ENCODE data around the gene MST1. TPM values are rescaled to one million over a fixed set of nuclear protein-coding genes. Genes with fewer than 3 reads are reported as not detected.

MST1 gene
- total RNA-seq, 1 experiment from 2014 or later: 19.8 TPM

- Histone ChIP-seq H3K9me2 (replicated peaks; ENCODE audit: insufficient read depth, low read length) (no peaks in the 10 kb centered on the region), H3K4me2 (ENCODE audit: low read depth, low read length, poor library complexity, severe bottlenecking) (peak overlapping the region; percentile 29), H3K4me1 (ENCODE audit: low read length) (peaks cover 21% of the 10 kb centered on the region), H3K27me3 (ENCODE audit: low read length) (no peaks in the 10 kb centered on the region), H4K20me1 (ENCODE audit: insufficient read depth, low read depth, low read length) (peaks cover 17% of the 10 kb centered on the region), H3K4me3 (ENCODE audit: low read length) (no peak overlapping the region), H2AFZ (ENCODE audit: low read length) (no peak overlapping the region), H3K9me3 (ENCODE audit: low read length) (no peaks in the 10 kb centered on the region), H3K27ac (ENCODE audit: low read length) (no peak overlapping the region), H3K79me2 (ENCODE audit: low read length) (peaks cover 27% of the 10 kb centered on the region), H3K36me3 (ENCODE audit: insufficient read depth, low read length) (peaks cover 9% of the 10 kb centered on the region; the same call in 1 of the 2 replicates), H3K9ac (ENCODE audit: low read length) (peak overlapping the region; percentile 16; the same call in 1 of the 2 replicates)
- DNase-seq: peak; percentile 92
These were observed 17.7 kb downstream of the MST1 start for GRCh38 chr3:49671291-49672288.

GRCh38 chr3:49670940-49671290 is 18.4 kb downstream of the MST1 start:
- Histone ChIP-seq H3K79me2 (ENCODE audit: low read length) (peaks cover 21% of the 10 kb centered on the region), H3K4me2 (ENCODE audit: low read depth, low read length, poor library complexity, severe bottlenecking) (no peak overlapping the region), H3K4me1 (ENCODE audit: low read length) (peaks cover 21% of the 10 kb centered on the region), H3K4me3 (ENCODE audit: low read length) (no peak overlapping the region), H3K9ac (ENCODE audit: low read length) (no peak overlapping the region), H3K36me3 (ENCODE audit: insufficient read depth, low read length) (peaks cover 3% of the 10 kb centered on the region; the same call in 1 of the 2 replicates), H3K9me2 (replicated peaks; ENCODE audit: insufficient read depth, low read length) (no peaks in the 10 kb centered on the region), H2AFZ (ENCODE audit: low read length) (no peak overlapping the region), H4K20me1 (ENCODE audit: insufficient read depth, low read depth, low read length) (peaks cover 12% of the 10 kb centered on the region), H3K27ac (ENCODE audit: low read length) (no peak overlapping the region), H3K9me3 (ENCODE audit: low read length) (no peaks in the 10 kb centered on the region), H3K27me3 (ENCODE audit: low read length) (no peaks in the 10 kb centered on the region)
- no peak for DNase-seq

- H4K20me1 ChIP-seq (ENCODE audit: insufficient read depth, low read depth, low read length): no peaks in the 10 kb centered on the region; the same call in 1 of the 2 replicates
- H3K4me1 ChIP-seq (ENCODE audit: low read length): peaks cover 10% of the 10 kb centered on the region
- H3K27ac ChIP-seq (ENCODE audit: low read length): no peak overlapping the region
- H3K36me3 ChIP-seq (ENCODE audit: insufficient read depth, low read length): no peaks in the 10 kb centered on the region
- H3K9me2 ChIP-seq (replicated peaks; ENCODE audit: insufficient read depth, low read length): no peaks in the 10 kb centered on the region
- no peak overlapping the region for H3K4me2 ChIP-seq (ENCODE audit: low read depth, low read length, poor library complexity, severe bottlenecking)
- no peaks in the 10 kb centered on the region for H3K27me3 ChIP-seq (ENCODE audit: low read length)
- peaks cover 5% of the 10 kb centered on the region for H3K79me2 ChIP-seq (ENCODE audit: low read length)
- no peak overlapping the region for H3K4me3 ChIP-seq (ENCODE audit: low read length)
- no peak overlapping the region for H2AFZ ChIP-seq (ENCODE audit: low read length)
- DNase-seq: peak; percentile 51
- no peaks in the 10 kb centered on the region for H3K9me3 ChIP-seq (ENCODE audit: low read length)
- H3K9ac ChIP-seq (ENCODE audit: low read length): no peak overlapping the region
These were observed 19.9 kb downstream of the MST1 start for GRCh38 chr3:49669352-49669751.

GRCh38 chr3:49668861-49669260 is 20.4 kb downstream of the MST1 start:
- Histone ChIP-seq H3K4me1 (ENCODE audit: low read length) (peaks cover 10% of the 10 kb centered on the region), H3K9ac (ENCODE audit: low read length) (no peak overlapping the region), H3K36me3 (ENCODE audit: insufficient read depth, low read length) (no peaks in the 10 kb centered on the region), H3K79me2 (ENCODE audit: low read length) (peaks cover 5% of the 10 kb centered on the region), H2AFZ (ENCODE audit: low read length) (no peak overlapping the region), H3K4me2 (ENCODE audit: low read depth, low read length, poor library complexity, severe bottlenecking) (no peak overlapping the region), H3K9me2 (replicated peaks; ENCODE audit: insufficient read depth, low read length) (no peaks in the 10 kb centered on the region), H3K27me3 (ENCODE audit: low read length) (no peaks in the 10 kb centered on the region), H3K27ac (ENCODE audit: low read length) (no peak overlapping the region), H4K20me1 (ENCODE audit: insufficient read depth, low read depth, low read length) (no peaks in the 10 kb centered on the region; the same call in 1 of the 2 replicates), H3K9me3 (ENCODE audit: low read length) (no peaks in the 10 kb centered on the region), H3K4me3 (ENCODE audit: low read length) (no peak overlapping the region)
- no peak for DNase-seq

GRCh38 chr3:49668414-49668797 is 20.9 kb downstream of the MST1 start:
- no peak overlapping the region for H3K27ac ChIP-seq (ENCODE audit: low read length)
- H3K4me3 ChIP-seq (ENCODE audit: low read length): no peak overlapping the region
- no peaks in the 10 kb centered on the region for H3K36me3 ChIP-seq (ENCODE audit: insufficient read depth, low read length)
- H3K79me2 ChIP-seq (ENCODE audit: low read length): peaks cover 4% of the 10 kb centered on the region
- peaks cover 10% of the 10 kb centered on the region for H3K4me1 ChIP-seq (ENCODE audit: low read length)
- H4K20me1 ChIP-seq (ENCODE audit: insufficient read depth, low read depth, low read length): no peaks in the 10 kb centered on the region; the same call in 1 of the 2 replicates
- peak; percentile 62 for DNase-seq
- no peaks in the 10 kb centered on the region for H3K9me2 ChIP-seq (replicated peaks; ENCODE audit: insufficient read depth, low read length)
- H3K9ac ChIP-seq (ENCODE audit: low read length): no peak overlapping the region
- no peaks in the 10 kb centered on the region for H3K9me3 ChIP-seq (ENCODE audit: low read length)
- no peak overlapping the region for H3K4me2 ChIP-seq (ENCODE audit: low read depth, low read length, poor library complexity, severe bottlenecking)
- no peak overlapping the region for H2AFZ ChIP-seq (ENCODE audit: low read length)
- no peaks in the 10 kb centered on the region for H3K27me3 ChIP-seq (ENCODE audit: low read length)

GRCh38 chr3:49667701-49668413 is 21.4 kb downstream of the MST1 start:
- Histone ChIP-seq H2AFZ (ENCODE audit: low read length) (no peak overlapping the region), H3K36me3 (ENCODE audit: insufficient read depth, low read length) (no peaks in the 10 kb centered on the region), H3K4me1 (ENCODE audit: low read length) (peaks cover 7% of the 10 kb centered on the region), H4K20me1 (ENCODE audit: insufficient read depth, low read depth, low read length) (no peaks in the 10 kb centered on the region; the same call in 1 of the 2 replicates), H3K9me2 (replicated peaks; ENCODE audit: insufficient read depth, low read length) (no peaks in the 10 kb centered on the region), H3K4me2 (ENCODE audit: low read depth, low read length, poor library complexity, severe bottlenecking) (no peak overlapping the region), H3K27ac (ENCODE audit: low read length) (no peak overlapping the region), H3K9me3 (ENCODE audit: low read length) (no peaks in the 10 kb centered on the region), H3K79me2 (ENCODE audit: low read length) (no peaks in the 10 kb centered on the region), H3K4me3 (ENCODE audit: low read length) (no peak overlapping the region), H3K9ac (ENCODE audit: low read length) (no peak overlapping the region), H3K27me3 (ENCODE audit: low read length) (no peaks in the 10 kb centered on the region)
- DNase-seq: no peak

- Histone ChIP-seq H3K27me3 (ENCODE audit: low read length) (no peaks in the 10 kb centered on the region), H3K4me3 (ENCODE audit: low read length) (no peak overlapping the region), H4K20me1 (ENCODE audit: insufficient read depth, low read depth, low read length) (no peaks in the 10 kb centered on the region; the same call in 1 of the 2 replicates), H3K4me1 (ENCODE audit: low read length) (no peaks in the 10 kb centered on the region), H3K9me2 (replicated peaks; ENCODE audit: insufficient read depth, low read length) (no peaks in the 10 kb centered on the region), H2AFZ (ENCODE audit: low read length) (no peak overlapping the region), H3K79me2 (ENCODE audit: low read length) (no peaks in the 10 kb centered on the region), H3K4me2 (ENCODE audit: low read depth, low read length, poor library complexity, severe bottlenecking) (no peak overlapping the region), H3K9ac (ENCODE audit: low read length) (no peak overlapping the region), H3K9me3 (ENCODE audit: low read length) (no peaks in the 10 kb centered on the region), H3K36me3 (ENCODE audit: insufficient read depth, low read length) (no peaks in the 10 kb centered on the region), H3K27ac (ENCODE audit: low read length) (no peak overlapping the region)
- no peak for DNase-seq
These were observed 22.7 kb downstream of the MST1 start for GRCh38 chr3:49666592-49666991.
